GM21737 (cell line): ENCODE data around the gene SPATS1.

Experiments
- ATAC-seq: cut with Tn5 transposase; IDR thresholded peaks from one replicate; pipeline ENCODE4 v1.9.1; 2021; ENCODE audit warnings: mild to moderate bottlenecking, moderate library complexity; ENCODE audit not compliant: unreplicated experiment

Gene SPATS1

GRCh38 chr6:44386364-44386928 is 44.0 kb downstream of the SPATS1 start:
- ATAC-seq: no peak

- ATAC-seq: peak; percentile 18
These were observed 44.5 kb downstream of the SPATS1 start for GRCh38 chr6:44386929-44387345.

- ATAC-seq: peak; percentile 85
These were observed 45.1 kb downstream of the SPATS1 start, which contains the start of gene CDC5L for GRCh38 chr6:44387346-44388134. TSS of gene CDC5L (plus strand) at chr6:44387706. CDS start at chr6:44387824, 118 bp downstream.

GRCh38 chr6:44388135-44388487 is 45.7 kb downstream of the SPATS1 start:
- peak; percentile 14 for ATAC-seq

- no peak for ATAC-seq
These were observed 46.4 kb downstream of the SPATS1 start for GRCh38 chr6:44388887-44389286.

- ATAC-seq: no peak
These were observed 47.8 kb downstream of the SPATS1 start for GRCh38 chr6:44390158-44390683.
